Karpas-422 (cell line): ENCODE data around the gene ARL14. TPM values are rescaled to one million over a fixed set of nuclear protein-coding genes. Genes with fewer than 3 reads are reported as not detected.
A peak's percentile ranks its signal among the peaks of the same experiment; 100 is the strongest.

Source experiments
- DNase-seq: peaks from one replicate; pipeline ENCODE4 v3.0.0-alpha.2; 2015
- H2AFZ ChIP-seq: fragments of 200-600 bp; sonication (generic); 2 replicates; pipeline ENCODE4 v1.6.1; 2014; ENCODE audit warnings: antibody characterized with exemption, low read length, mixed read lengths
- H3K27ac ChIP-seq: fragments of 200-600 bp; sonication (generic); 2 replicates; pipeline ENCODE4 v1.5.1; 2014; ENCODE audit warnings: mild to moderate bottlenecking, low read length, moderate library complexity
- H3K27me3 ChIP-seq: fragments of 200-600 bp; sonication (generic); 2 replicates; pipeline ENCODE4 v1.6.1; 2014; ENCODE audit warnings: low read length, mixed read lengths
- H3K36me3 ChIP-seq: fragments of 200-600 bp; sonication (generic); 2 replicates; pipeline ENCODE4 v1.6.1; 2014; ENCODE audit warnings: low read length, mixed read lengths; ENCODE audit not compliant: insufficient read depth
- H3K4me1 ChIP-seq: fragments of 200-600 bp; sonication (generic); 2 replicates; pipeline ENCODE4 v1.6.1; 2014; ENCODE audit warnings: mild to moderate bottlenecking, low read length, mixed read lengths
- H3K4me2 ChIP-seq: fragments of 200-600 bp; sonication (generic); 2 replicates; pipeline ENCODE4 v1.6.1; 2014; ENCODE audit warnings: low read length, low read depth, mild to moderate bottlenecking; ENCODE audit not compliant: poor library complexity, severe bottlenecking
- H3K4me3 ChIP-seq: fragments of 200-600 bp; sonication (generic); 2 replicates; pipeline ENCODE4 v1.5.1; 2014; ENCODE audit warnings: mild to moderate bottlenecking, antibody characterized with exemption, low read length, mixed read lengths
- H3K79me2 ChIP-seq: fragments of 200-600 bp; sonication (generic); 2 replicates; pipeline ENCODE4 v1.6.1; 2014; ENCODE audit warnings: mild to moderate bottlenecking, low read length, mixed read lengths
- H3K9ac ChIP-seq: fragments of 200-600 bp; sonication (generic); 2 replicates; pipeline ENCODE4 v1.6.0; 2014; ENCODE audit warnings: low read length
- H3K9me2 ChIP-seq: fragments of 200-600 bp; sonication (generic), shearing (Covaris generic); replicated peaks from 2 replicates; pipeline ENCODE4 v1.6.0; 2014; ENCODE audit warnings: mild to moderate bottlenecking, low read length, moderate library complexity; ENCODE audit not compliant: insufficient read depth
- H3K9me3 ChIP-seq: fragments of 300-700, 200-600 bp; sonication (generic); 2 replicates; pipeline ENCODE4 v1.6.1; 2014; ENCODE audit warnings: low read length, mixed read lengths
- H4K20me1 ChIP-seq: fragments of 200-600 bp; sonication (generic); 2 replicates; pipeline ENCODE4 v1.6.1; 2014; ENCODE audit warnings: mild to moderate bottlenecking, antibody characterized with exemption, low read length, low read depth; ENCODE audit not compliant: insufficient read depth
- total RNA-seq: library from RNA; depleted of rRNA; stranded (reverse); fragments of >200 nt; shearing (Covaris generic); gene quantifications from 2 replicates; pipeline ENCODE4 v1.2.3, GENCODE V29; 2014; ENCODE audit warnings: low replicate concordance

Gene ARL14
- total RNA-seq, 1 experiment from 2014 or later: not detected

- H3K36me3 ChIP-seq: no peaks in the 10 kb centered on the region
- H3K9ac ChIP-seq: no peak overlapping the region
- H3K9me3 ChIP-seq: no peaks in the 10 kb centered on the region
- H4K20me1 ChIP-seq: no peaks in the 10 kb centered on the region
- no peak for DNase-seq
- no peaks in the 10 kb centered on the region for H3K79me2 ChIP-seq
- no peak overlapping the region for H3K4me3 ChIP-seq
- H2AFZ ChIP-seq: no peak overlapping the region
- H3K4me1 ChIP-seq: no peaks in the 10 kb centered on the region
- H3K9me2 ChIP-seq: no peaks in the 10 kb centered on the region
- no peaks in the 10 kb centered on the region for H3K27me3 ChIP-seq
- no peak overlapping the region for H3K4me2 ChIP-seq
- H3K27ac ChIP-seq: no peak overlapping the region
Observed at GRCh38 chr3:160684368-160684740, 7.4 kb downstream of the ARL14 start.

DNA sequence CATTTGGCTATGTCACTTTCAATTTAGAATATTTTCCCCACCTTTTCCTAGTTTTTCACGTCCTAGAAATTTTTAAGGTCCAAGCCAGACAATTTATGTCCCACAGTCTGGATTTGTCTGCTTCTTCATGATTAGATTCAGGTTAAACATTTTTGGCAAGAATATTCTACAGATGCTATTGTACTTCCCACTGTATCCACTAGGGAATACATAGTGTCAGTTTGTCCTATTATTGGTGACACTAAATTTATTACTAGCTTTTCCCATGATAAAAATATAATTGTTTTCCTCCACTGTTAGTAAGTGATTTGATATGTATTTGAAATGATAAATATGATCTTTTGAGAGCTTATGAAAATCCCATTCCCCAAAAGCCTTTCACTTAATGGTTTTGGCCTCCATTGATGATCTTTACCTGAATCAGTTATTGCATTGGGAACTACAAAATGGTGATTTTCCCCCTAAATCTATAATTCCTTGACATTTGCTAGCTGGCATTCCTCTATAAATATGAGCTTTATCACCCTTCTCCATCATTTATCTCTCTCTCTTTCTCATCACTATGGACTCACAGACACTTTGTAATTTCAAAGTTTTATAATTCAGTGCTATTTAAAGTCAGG lies 8.3 kb downstream of the ARL14 start:
- Histone ChIP-seq H3K9ac (no peak overlapping the region), H3K27me3 (no peaks in the 10 kb centered on the region), H3K9me3 (no peaks in the 10 kb centered on the region), H3K27ac (no peak overlapping the region), H3K36me3 (no peaks in the 10 kb centered on the region), H4K20me1 (no peaks in the 10 kb centered on the region), H3K4me3 (no peak overlapping the region), H3K4me1 (no peaks in the 10 kb centered on the region), H3K79me2 (no peaks in the 10 kb centered on the region), H3K4me2 (no peak overlapping the region), H3K9me2 (no peaks in the 10 kb centered on the region), H2AFZ (no peak overlapping the region)
- no peak for DNase-seq

GRCh38 chr3:160686955-160687535 lies 10.1 kb downstream of the ARL14 start:
- Histone ChIP-seq H4K20me1 (no peaks in the 10 kb centered on the region), H2AFZ (no peak overlapping the region), H3K9me2 (no peaks in the 10 kb centered on the region), H3K27ac (no peak overlapping the region), H3K4me2 (no peak overlapping the region), H3K79me2 (no peaks in the 10 kb centered on the region), H3K9me3 (no peaks in the 10 kb centered on the region), H3K9ac (no peak overlapping the region), H3K27me3 (no peaks in the 10 kb centered on the region), H3K4me3 (no peak overlapping the region), H3K36me3 (no peaks in the 10 kb centered on the region), H3K4me1 (no peaks in the 10 kb centered on the region)
- DNase-seq: peak; percentile 65

DNA sequence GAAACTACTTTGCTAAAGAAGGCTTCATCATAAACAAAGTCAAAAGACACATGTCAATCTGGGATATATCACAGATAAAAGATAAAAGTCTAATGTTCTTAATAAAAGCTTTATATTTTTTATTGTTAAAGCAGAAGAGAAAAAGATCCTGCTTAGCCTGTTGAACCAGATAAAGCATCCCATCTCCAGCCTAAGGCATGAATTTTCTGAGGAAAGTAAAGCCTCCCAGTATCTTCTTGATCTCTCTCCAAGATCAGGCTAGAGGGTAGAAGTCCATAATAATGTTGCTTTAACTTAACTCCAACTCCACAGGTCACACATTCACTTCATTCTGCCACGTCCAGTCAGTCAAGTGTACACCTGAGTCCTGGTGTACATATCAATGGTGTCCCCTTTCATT lies 14.2 kb downstream of the ARL14 start:
- H3K36me3 ChIP-seq: no peaks in the 10 kb centered on the region
- no peak overlapping the region for H2AFZ ChIP-seq
- H4K20me1 ChIP-seq: no peaks in the 10 kb centered on the region
- no peak overlapping the region for H3K27ac ChIP-seq
- H3K9me2 ChIP-seq: no peaks in the 10 kb centered on the region
- no peaks in the 10 kb centered on the region for H3K9me3 ChIP-seq
- DNase-seq: no peak
- no peak overlapping the region for H3K4me3 ChIP-seq
- H3K4me1 ChIP-seq: no peaks in the 10 kb centered on the region
- no peak overlapping the region for H3K4me2 ChIP-seq
- H3K79me2 ChIP-seq: no peaks in the 10 kb centered on the region
- H3K9ac ChIP-seq: no peak overlapping the region
- H3K27me3 ChIP-seq: no peaks in the 10 kb centered on the region

DNA sequence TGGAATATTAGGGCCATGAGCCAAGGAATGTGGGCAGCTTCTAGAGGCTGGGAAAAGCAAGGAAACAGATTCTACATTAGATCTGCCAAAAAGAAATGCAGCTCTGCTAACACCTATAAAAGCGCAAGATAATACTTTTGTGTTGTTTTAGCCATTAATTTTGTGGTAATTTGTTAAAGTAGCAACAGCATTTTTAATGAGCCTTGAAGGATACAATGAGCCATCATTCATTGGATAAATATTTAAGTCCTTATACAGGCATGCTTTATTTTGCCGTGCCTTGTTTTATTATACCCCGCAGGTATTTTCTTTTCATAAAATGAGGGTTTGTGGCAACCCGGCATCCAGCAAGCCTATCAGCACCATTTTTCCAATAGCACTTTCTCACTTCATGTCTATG lies 15.0 kb downstream of the ARL14 start:
- Histone ChIP-seq H3K79me2 (no peaks in the 10 kb centered on the region), H3K9me2 (no peaks in the 10 kb centered on the region), H3K36me3 (no peaks in the 10 kb centered on the region), H3K9me3 (no peaks in the 10 kb centered on the region), H3K27me3 (no peaks in the 10 kb centered on the region), H3K9ac (no peak overlapping the region), H3K4me3 (no peak overlapping the region), H4K20me1 (no peaks in the 10 kb centered on the region), H2AFZ (no peak overlapping the region), H3K27ac (no peak overlapping the region), H3K4me1 (no peaks in the 10 kb centered on the region), H3K4me2 (no peak overlapping the region)
- DNase-seq: no peak

GRCh38 chr3:160693191-160693590 lies 16.2 kb downstream of the ARL14 start:
- Histone ChIP-seq H2AFZ (no peak overlapping the region), H3K27me3 (no peaks in the 10 kb centered on the region), H3K4me1 (no peaks in the 10 kb centered on the region), H3K4me3 (no peak overlapping the region), H4K20me1 (no peaks in the 10 kb centered on the region), H3K27ac (no peak overlapping the region), H3K79me2 (no peaks in the 10 kb centered on the region), H3K9me2 (no peaks in the 10 kb centered on the region), H3K4me2 (no peak overlapping the region), H3K36me3 (no peaks in the 10 kb centered on the region), H3K9ac (no peak overlapping the region), H3K9me3 (no peaks in the 10 kb centered on the region)
- DNase-seq: no peak

DNA sequence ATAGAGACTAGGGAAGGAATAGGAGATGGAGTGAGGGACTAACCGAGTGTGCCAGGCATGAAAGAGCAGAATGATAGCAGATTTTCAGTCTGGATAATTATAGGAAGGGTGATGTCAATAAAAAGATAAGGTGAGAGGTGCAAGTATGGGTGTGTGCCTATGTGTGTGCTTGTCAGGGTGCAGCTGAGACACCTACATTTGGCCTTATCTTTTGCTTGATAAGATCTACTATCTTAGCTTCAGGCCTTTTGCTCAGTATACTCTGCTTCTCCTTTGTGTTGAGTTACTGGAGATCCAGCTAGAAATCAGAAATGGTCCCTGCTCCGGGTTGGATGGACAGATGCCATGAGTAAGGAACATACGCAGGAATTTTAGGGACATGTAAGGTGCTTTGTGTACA lies 17.4 kb downstream of the ARL14 start:
- H3K4me3 ChIP-seq: no peak overlapping the region
- no peak overlapping the region for H3K27ac ChIP-seq
- DNase-seq: no peak
- H4K20me1 ChIP-seq: no peaks in the 10 kb centered on the region
- no peaks in the 10 kb centered on the region for H3K9me3 ChIP-seq
- H3K4me1 ChIP-seq: no peaks in the 10 kb centered on the region
- H3K27me3 ChIP-seq: no peaks in the 10 kb centered on the region
- no peaks in the 10 kb centered on the region for H3K79me2 ChIP-seq
- H2AFZ ChIP-seq: no peak overlapping the region
- H3K9me2 ChIP-seq: no peaks in the 10 kb centered on the region
- no peak overlapping the region for H3K4me2 ChIP-seq
- H3K36me3 ChIP-seq: no peaks in the 10 kb centered on the region
- no peak overlapping the region for H3K9ac ChIP-seq

DNA sequence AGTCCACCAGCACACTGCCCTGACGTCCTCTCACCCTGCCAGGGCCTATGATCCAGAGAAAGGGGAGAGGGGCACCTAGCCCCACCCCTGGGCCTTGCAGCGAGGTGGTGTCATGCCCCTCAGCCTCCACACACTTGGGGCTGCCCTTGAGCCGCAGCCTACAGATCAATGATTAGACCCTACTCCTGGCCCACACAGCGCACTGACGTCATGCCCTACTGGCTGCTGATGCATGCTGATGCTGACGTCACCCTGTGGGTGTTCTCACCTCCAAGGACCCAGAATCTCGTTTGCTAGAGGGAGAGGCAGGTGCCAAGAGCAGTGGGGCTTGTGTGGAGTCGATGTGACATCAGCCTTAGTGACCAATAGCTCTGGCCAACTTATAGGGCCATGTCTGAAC lies 18.0 kb downstream of the ARL14 start:
- Histone ChIP-seq H3K27ac (no peak overlapping the region), H3K27me3 (no peaks in the 10 kb centered on the region), H3K36me3 (no peaks in the 10 kb centered on the region), H3K4me2 (no peak overlapping the region), H3K4me3 (no peak overlapping the region), H3K4me1 (no peaks in the 10 kb centered on the region), H3K9me2 (no peaks in the 10 kb centered on the region), H2AFZ (no peak overlapping the region), H3K79me2 (no peaks in the 10 kb centered on the region), H3K9me3 (no peaks in the 10 kb centered on the region), H3K9ac (no peak overlapping the region), H4K20me1 (no peaks in the 10 kb centered on the region)
- DNase-seq: no peak
